Activated naive CD4-positive, alpha-beta T cell treated with Interleukin-2 at 50 U/mL for 16 hours (primary cell): Measurements from ENCODE around the gene FCSK.

Experiments
- DNase-seq: peaks from one replicate; pipeline ENCODE4 v3.0.0-alpha.2; 2020

The FCSK gene

GRCh38 chr16:70457446-70458166 lies 3.2 kb downstream of the FCSK start:
- no peak for DNase-seq

GRCh38 chr16:70460737-70461261 lies 6.4 kb downstream of the FCSK start:
- DNase-seq = no peak

- no peak for DNase-seq
Observed at GRCh38 chr16:70463235-70463634, 8.8 kb downstream of the FCSK start.

GRCh38 chr16:70465999-70466804 lies 11.8 kb downstream of the FCSK start:
- DNase-seq = no peak

- no peak for DNase-seq
Observed at GRCh38 chr16:70466805-70467076, 12.3 kb downstream of the FCSK start.

- no peak for DNase-seq
Observed at GRCh38 chr16:70467113-70467512, 12.7 kb downstream of the FCSK start.

GRCh38 chr16:70467608-70468007 lies 13.2 kb downstream of the FCSK start:
- DNase-seq = no peak

GRCh38 chr16:70468776-70469525 lies 14.6 kb downstream of the FCSK start:
- DNase-seq = no peak

- no peak for DNase-seq
Observed at GRCh38 chr16:70470141-70470926, 15.9 kb downstream of the FCSK start.

GRCh38 chr16:70470927-70471341 lies 16.5 kb downstream of the FCSK start:
- DNase-seq = no peak

- DNase-seq = no peak
Observed at GRCh38 chr16:70472786-70473433, 18.5 kb downstream of the FCSK start.

- no peak for DNase-seq
Observed at GRCh38 chr16:70473446-70474319, 19.3 kb downstream of the FCSK start.

- DNase-seq = no peak
Observed at GRCh38 chr16:70474320-70475053, 20.1 kb downstream of the FCSK start.

- no peak for DNase-seq
Observed at GRCh38 chr16:70475054-70475871, 20.9 kb downstream of the FCSK start.

- DNase-seq = peak; percentile 44
Observed at GRCh38 chr16:70476272-70477020, 22.1 kb downstream of the FCSK start.

- DNase-seq = no peak
Observed at GRCh38 chr16:70478169-70478568, 23.8 kb downstream of the FCSK start.

GRCh38 chr16:70478912-70479341 lies 24.5 kb downstream of the FCSK start:
- no peak for DNase-seq
